GM18526 (cell line): Measurements from ENCODE around the gene MICALL1.

Source experiments
- POLR2A ChIP-seq: IDR thresholded peaks from 3 replicates; pipeline ENCODE4 v1.6.1; 2011; ENCODE audit not compliant: insufficient read length; ENCODE audit errors: extremely low read depth

Gene MICALL1, protein sequence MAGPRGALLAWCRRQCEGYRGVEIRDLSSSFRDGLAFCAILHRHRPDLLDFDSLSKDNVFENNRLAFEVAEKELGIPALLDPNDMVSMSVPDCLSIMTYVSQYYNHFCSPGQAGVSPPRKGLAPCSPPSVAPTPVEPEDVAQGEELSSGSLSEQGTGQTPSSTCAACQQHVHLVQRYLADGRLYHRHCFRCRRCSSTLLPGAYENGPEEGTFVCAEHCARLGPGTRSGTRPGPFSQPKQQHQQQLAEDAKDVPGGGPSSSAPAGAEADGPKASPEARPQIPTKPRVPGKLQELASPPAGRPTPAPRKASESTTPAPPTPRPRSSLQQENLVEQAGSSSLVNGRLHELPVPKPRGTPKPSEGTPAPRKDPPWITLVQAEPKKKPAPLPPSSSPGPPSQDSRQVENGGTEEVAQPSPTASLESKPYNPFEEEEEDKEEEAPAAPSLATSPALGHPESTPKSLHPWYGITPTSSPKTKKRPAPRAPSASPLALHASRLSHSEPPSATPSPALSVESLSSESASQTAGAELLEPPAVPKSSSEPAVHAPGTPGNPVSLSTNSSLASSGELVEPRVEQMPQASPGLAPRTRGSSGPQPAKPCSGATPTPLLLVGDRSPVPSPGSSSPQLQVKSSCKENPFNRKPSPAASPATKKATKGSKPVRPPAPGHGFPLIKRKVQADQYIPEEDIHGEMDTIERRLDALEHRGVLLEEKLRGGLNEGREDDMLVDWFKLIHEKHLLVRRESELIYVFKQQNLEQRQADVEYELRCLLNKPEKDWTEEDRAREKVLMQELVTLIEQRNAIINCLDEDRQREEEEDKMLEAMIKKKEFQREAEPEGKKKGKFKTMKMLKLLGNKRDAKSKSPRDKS

GRCh38 chr22:37905534-37906363, at the start of gene MICALL1:
TSS of gene MICALL1 (plus strand) at chr22:37906297. CDS start at chr22:37906423, 126 bp downstream.
- TF ChIP-seq POLR2A, result peak; percentile 17

GRCh38 chr22:37860796-37861421, 45.2 kb upstream of the MICALL1 start:
- TF ChIP-seq POLR2A, result no peak

DNA sequence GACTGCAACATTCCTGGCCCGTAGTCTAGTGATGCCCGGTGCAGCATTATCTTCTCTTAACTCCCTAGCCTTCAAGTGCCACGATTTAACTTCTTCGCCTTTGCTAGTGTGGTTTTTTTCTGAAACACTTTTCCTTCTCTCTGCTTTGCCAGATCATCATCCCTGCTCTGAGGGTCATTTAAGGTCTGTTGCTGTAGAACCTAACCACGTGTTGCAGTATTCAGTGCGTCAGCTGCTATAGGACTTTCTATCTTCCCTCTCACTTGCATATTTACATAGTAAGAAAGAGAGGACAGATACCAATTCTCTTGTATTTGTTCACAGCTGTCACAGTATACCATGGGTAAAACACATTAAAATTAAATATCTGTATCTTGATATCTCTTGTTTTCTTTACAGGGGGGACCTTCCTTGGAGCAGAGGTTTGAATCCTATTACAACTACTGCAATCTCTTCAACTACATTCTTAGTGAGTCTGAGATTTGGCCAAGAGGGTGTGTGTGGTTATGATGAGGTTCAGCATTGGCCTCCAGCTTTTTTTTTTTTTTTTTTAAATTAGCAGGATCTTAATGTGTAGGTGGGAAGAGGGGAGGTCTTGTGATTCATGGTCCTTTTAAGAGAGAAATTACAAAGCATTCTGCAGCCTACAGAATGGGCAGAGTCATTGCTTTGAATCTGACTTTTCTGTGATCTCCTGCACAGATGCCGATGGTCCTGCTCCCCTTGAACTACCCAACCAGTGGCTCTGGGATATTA, 43.3 kb upstream of the MICALL1 start:
- TF ChIP-seq POLR2A, result no peak

DNA sequence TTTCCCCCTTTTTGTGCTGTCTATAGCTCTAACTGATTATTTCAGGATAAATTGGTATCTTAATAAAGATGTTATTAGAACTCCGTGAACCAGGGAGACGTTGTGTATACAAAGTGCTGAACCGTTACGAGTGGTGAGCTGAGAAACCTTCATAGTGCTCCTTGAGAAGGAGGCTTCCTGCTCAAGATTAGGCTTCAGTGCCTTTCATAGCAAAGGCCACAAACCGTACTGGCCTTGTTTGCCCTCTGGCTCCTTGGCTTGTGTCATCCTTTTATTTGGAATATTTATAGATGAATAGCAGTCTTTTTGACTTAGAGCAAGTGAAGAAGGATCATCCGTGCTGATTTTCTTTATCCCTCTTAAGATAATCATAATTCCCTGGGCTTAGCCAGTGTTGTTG, 40.6 kb upstream of the MICALL1 start:
- TF ChIP-seq POLR2A, result no peak

DNA sequence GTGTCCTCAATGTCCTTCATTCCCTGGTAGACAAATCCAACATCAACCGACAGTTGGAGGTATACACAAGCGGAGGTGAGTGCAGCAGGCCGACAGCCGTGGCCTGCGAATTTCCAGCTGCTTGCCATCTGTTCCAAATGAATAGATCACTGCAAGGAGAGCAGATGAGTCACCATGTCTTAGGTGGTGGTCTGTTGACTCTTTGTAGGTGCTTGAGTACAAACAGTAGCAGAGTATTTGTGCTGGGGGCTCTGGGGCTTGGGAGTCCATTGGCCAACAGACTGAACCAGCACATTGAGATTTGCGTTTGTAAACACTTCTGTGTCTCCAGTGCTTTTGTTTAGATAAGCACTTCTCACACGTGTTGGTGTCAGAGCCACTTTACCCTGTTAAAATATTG, 35.8 kb upstream of the MICALL1 start:
- TF ChIP-seq POLR2A, result no peak

- TF ChIP-seq POLR2A, result no peak
Observed at GRCh38 chr22:37880668-37881440, 25.2 kb upstream of the MICALL1 start.

- TF ChIP-seq POLR2A, result no peak
Observed at GRCh38 chr22:37884420-37884819, 21.7 kb upstream of the MICALL1 start.

GRCh38 chr22:37887584-37888378, 18.3 kb upstream of the MICALL1 start:
- TF ChIP-seq POLR2A, result no peak

GRCh38 chr22:37891926-37892325, 14.2 kb upstream of the MICALL1 start:
- TF ChIP-seq POLR2A, result no peak

DNA sequence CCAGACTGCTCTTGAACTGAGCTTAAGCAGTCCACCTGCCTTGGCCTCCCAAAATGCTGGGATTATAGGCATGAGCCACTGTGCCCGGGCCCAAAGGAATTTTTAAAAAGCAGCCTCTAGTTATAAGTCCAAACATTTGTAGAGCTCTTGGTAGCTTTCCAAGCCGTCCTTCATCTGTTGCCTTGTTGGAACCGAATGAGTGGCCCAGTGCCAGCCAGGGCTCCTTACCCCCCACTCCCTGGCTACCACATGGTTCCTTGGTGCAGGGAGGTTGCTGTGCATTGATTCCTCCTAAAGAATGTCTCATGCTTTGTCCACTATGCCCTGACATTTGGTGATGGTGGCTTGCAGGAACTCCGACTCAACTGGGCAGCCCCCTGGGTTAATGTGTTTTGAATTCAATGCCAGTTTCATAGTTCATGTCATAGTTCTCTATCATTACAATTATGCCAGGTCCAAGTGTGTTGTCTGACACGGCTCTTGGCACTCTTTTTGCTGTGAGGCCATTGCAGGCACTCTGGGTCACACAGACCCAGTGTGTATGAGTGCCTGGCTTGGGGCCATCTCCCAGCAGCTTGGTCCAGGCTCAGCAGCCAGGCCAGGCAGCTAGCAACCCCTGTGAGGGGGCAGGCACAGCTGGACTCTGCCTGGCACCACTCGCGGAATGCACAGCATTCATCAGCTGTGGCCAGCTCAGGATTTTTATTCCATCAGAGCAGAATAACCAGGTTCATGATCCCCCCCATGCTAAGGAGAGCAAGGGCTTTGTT, 13.3 kb upstream of the MICALL1 start:
- no peak for TF ChIP-seq POLR2A

GRCh38 chr22:37893583-37893983, 12.5 kb upstream of the MICALL1 start:
- TF ChIP-seq POLR2A, result no peak
